Endothelial cell of umbilical vein (primary cell): ENCODE data around the gene ZNF791. TPM values are rescaled to one million over a fixed set of nuclear protein-coding genes. Genes with fewer than 3 reads are reported as not detected.
A peak's percentile ranks its signal among the peaks of the same experiment; 100 is the strongest.

Experiments
- BruUV-seq: library from RNA; stranded (reverse); fragments of 400-500 nt; replicated peaks from 2 replicates; lab custom pipeline; 2021; lab: Mats Ljungman, UMichigan
- CTCF ChIA-PET: fragments of 300-600, 350-600 bp; sonication (Branson Sonifier 250); formaldehyde crosslinking; loops from one replicate; lab custom pipeline; 2021; ENCODE audit warnings: antibody characterized with exemption, inconsistent platforms; lab: Charles Lee
- POLR2A ChIA-PET: fragments of 300-600, 350-600 bp; sonication (Branson Sonifier 250); formaldehyde crosslinking; loops from one replicate; lab custom pipeline; 2021; ENCODE audit warnings: antibody characterized with exemption, inconsistent platforms; lab: Charles Lee
- DNase-seq: peaks from one replicate; pipeline ENCODE4 v3.0.0-alpha.2; 2011; ENCODE audit warnings: low read depth, low spot score
- FAIRE-seq: peaks from 2 replicates; lab custom pipeline; 2011; peaks lifted over from hg19 to GRCh38; lab: Jason Lieb, UNC
- H2AFZ ChIP-seq: 2 replicates; pipeline ENCODE4 v1.6.0; 2012; ENCODE audit warnings: low read depth, low read length, control low read depth, inconsistent platforms
- H3K27ac ChIP-seq: 2 replicates; pipeline ENCODE4 v1.5.1; 2011; ENCODE audit warnings: low read depth, mild to moderate bottlenecking, control low read depth, low read length, moderate library complexity; ENCODE audit not compliant: insufficient read depth
- H3K27me3 ChIP-seq, 2 experiments: 2 replicates each; pipeline versions ENCODE4 v1.6.0 to v1.6.1; 2011; ENCODE audit warnings: low read length in 2 of 2, mixed read lengths in 1 of 2; ENCODE audit not compliant: control insufficient read depth in 2 of 2, insufficient read depth in 2 of 2
- H3K36me3 ChIP-seq, 2 experiments: 2 replicates in 1 of 2; 3 replicates in 1 of 2; pipeline ENCODE4 v1.5.1; 2011; ENCODE audit warnings: low read length in 2 of 2, mild to moderate bottlenecking in 1 of 2, moderate library complexity in 1 of 2; ENCODE audit not compliant: control insufficient read depth in 2 of 2, insufficient read depth in 2 of 2; ENCODE audit errors: extremely low read depth in 1 of 2
- H3K4me1 ChIP-seq: 3 replicates; pipeline ENCODE4 v1.5.1; 2011; ENCODE audit warnings: mild to moderate bottlenecking, low read length; ENCODE audit not compliant: control insufficient read depth, insufficient read depth; ENCODE audit errors: extremely low read depth
- H3K4me2 ChIP-seq: 2 replicates; pipeline ENCODE4 v1.6.1; 2011; ENCODE audit warnings: low read length, control low read depth, mixed read lengths; ENCODE audit not compliant: insufficient read depth
- H3K4me3 ChIP-seq, 3 experiments: fragments of 200-600 bp in 1 of 3; sonication (generic), shearing (Covaris generic) in 1 of 3; replicated peaks in 1 of 3; 2 replicates each; pipeline ENCODE4 v1.5.1; 2011 to 2016; ENCODE audit warnings: control low read depth in 3 of 3, low read length in 3 of 3, mild to moderate bottlenecking in 2 of 3, inconsistent platforms in 1 of 3, low read depth in 1 of 3, moderate library complexity in 1 of 3; ENCODE audit not compliant: insufficient read depth in 1 of 3
- H3K79me2 ChIP-seq: 2 replicates; pipeline ENCODE4 v1.6.0; 2012; ENCODE audit warnings: low read length, inconsistent platforms; ENCODE audit not compliant: control insufficient read depth, insufficient read depth
- H3K9ac ChIP-seq: replicated peaks from 2 replicates; pipeline ENCODE3; 2011; ENCODE audit warnings: low read length, control low read depth; ENCODE audit not compliant: insufficient read depth; ENCODE audit errors: extremely low read depth
- H3K9me1 ChIP-seq: replicated peaks from 3 replicates; pipeline ENCODE4 v1.6.0; 2011; ENCODE audit warnings: mild to moderate bottlenecking, low read length; ENCODE audit not compliant: control insufficient read depth, insufficient read depth; ENCODE audit errors: extremely low read depth
- H3K9me3 ChIP-seq: replicated peaks from 2 replicates; pipeline ENCODE4 v1.5.1; 2012; ENCODE audit warnings: low read length, inconsistent platforms; ENCODE audit not compliant: control insufficient read depth, insufficient read depth
- H4K20me1 ChIP-seq: replicated peaks from 2 replicates; pipeline ENCODE3; 2011; ENCODE audit warnings: mild to moderate bottlenecking, low read length; ENCODE audit not compliant: control insufficient read depth, insufficient read depth; ENCODE audit errors: extremely low read depth
- EZH2 ChIP-seq: IDR thresholded peaks from 2 replicates; pipeline ENCODE4 v1.6.1; 2012; ENCODE audit warnings: borderline replicate concordance, low read depth, mild to moderate bottlenecking, moderate library complexity, low read length, inconsistent platforms; ENCODE audit not compliant: severe bottlenecking
- FOS ChIP-seq: IDR thresholded peaks from 2 replicates; pipeline ENCODE4 v1.6.1; 2011; ENCODE audit warnings: mild to moderate bottlenecking, low read length, moderate library complexity, borderline replicate concordance; ENCODE audit not compliant: insufficient read depth
- GATA2 ChIP-seq: IDR thresholded peaks from 2 replicates; pipeline ENCODE4 v1.7.0; 2011; ENCODE audit warnings: low read depth, mild to moderate bottlenecking, moderate library complexity, mixed read lengths, low read length; ENCODE audit not compliant: insufficient read length, insufficient read depth
- JUN ChIP-seq: IDR thresholded peaks from 2 replicates; pipeline ENCODE4 v1.6.1; 2011; ENCODE audit warnings: borderline replicate concordance, low read depth; ENCODE audit not compliant: insufficient read length, insufficient read depth
- MYC ChIP-seq: IDR thresholded peaks from one replicate; pipeline ENCODE4 v1.6.1; 2011; ENCODE audit warnings: mild to moderate bottlenecking, low read depth, low read length
- POLR2A ChIP-seq: IDR thresholded peaks from 2 replicates; pipeline ENCODE4 v1.6.1; 2012; ENCODE audit warnings: low read depth, mild to moderate bottlenecking, control low read depth, low read length
- POLR2AphosphoS5 ChIP-seq: IDR thresholded peaks from 2 replicates; pipeline ENCODE4 v1.6.1; 2012; ENCODE audit warnings: low read depth, mild to moderate bottlenecking, control low read depth, low read length, moderate library complexity; ENCODE audit not compliant: insufficient read depth
- dilution Hi-C: fragments of 300-500 bp; cut with MboI; formaldehyde crosslinking; loops from one replicate; pipeline ENCODE4 v1.15.0; 2019; ENCODE audit warnings: low sequenced_read_pairs; ENCODE audit not compliant: extremely low pct_ligation_motif_present
- intact Hi-C: fragments of 100-400 bp; cut with micrococcal nuclease; formaldehyde crosslinking; loops from one replicate; pipeline ENCODE4 v1.10.0; 2022
- polyA plus RNA-seq, 4 experiments: library from polyadenylated mRNA; depleted of rRNA in 3 of 4; stranded (reverse) in 3 of 4; unstranded in 1 of 4; fragments of >200 nt; gene quantifications; 2 replicates each; pipeline versions ENCODE4 v1.2.1 to v1.2.3, GENCODE V29; 2011 to 2012; ENCODE audit warnings: missing spikeins in 1 of 4
- total RNA-seq: library from RNA; stranded (reverse); gene quantifications from 2 replicates; pipeline ENCODE4 v1.2.3, GENCODE V29; 2021
- TF ChIP-seq, protein P1 (sequence below), 2 donors: IDR thresholded peaks; 1 replicate in 1 of 2; 2 replicates in 1 of 2; pipeline ENCODE4 v1.5.1; 2011; ENCODE audit warnings: low read length in 2 of 2, mild to moderate bottlenecking in 2 of 2, moderate library complexity in 2 of 2, control low read depth in 1 of 2, inconsistent platforms in 1 of 2, low read depth in 1 of 2; ENCODE audit not compliant: insufficient read depth in 1 of 2; ENCODE audit errors: extremely low read depth in 1 of 2
- TF ChIP-seq, protein P2 (sequence below): IDR thresholded peaks from 2 replicates; pipeline ENCODE4 v1.6.1; 2011; ENCODE audit not compliant: insufficient read depth, insufficient read length

Gene ZNF791
- total and polyA plus RNA-seq, 2 donors (not counting 3 experiments of a cell fraction or from before 2014, with no cell fraction given): 8.3 to 21.8 TPM

DNA sequence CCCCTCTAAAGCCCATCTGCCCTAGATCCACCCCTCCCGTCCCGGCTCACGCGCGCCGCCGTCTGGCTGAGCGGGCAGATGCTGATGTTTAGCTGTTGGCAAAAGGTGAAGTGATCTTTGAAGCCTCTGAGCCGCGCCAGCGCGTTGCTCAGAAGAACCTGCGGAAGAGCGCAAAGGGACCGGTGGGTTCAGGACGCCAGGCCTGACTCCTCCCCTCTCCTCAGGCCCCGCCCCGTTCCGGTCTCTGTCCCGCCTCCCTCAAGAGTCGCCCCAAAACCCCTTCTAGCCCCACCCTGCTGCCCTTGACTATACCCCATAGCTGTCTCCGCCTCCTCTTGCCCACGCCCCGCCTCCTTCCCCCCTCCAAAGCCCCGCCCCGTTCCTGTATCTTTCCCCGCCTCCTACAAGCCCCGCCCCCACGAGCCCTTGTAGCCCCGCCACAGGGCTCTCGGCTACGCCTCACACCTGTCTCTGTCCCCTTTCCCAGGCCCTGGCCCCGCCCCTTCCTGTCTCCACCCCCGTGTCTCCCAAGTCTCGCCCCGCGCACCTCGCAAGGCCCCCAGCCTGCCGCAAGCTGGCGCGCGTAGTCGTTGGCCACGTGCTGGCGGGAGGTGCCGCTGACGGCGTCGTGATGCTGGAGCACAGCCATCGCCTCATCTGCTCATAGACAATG is 46.3 kb downstream of the ZNF791 start:
- Histone ChIP-seq H3K4me2 (no peak overlapping the region), H2AFZ (no peak overlapping the region), H3K9me1 (no peaks in the 10 kb centered on the region), H4K20me1 (no peaks in the 10 kb centered on the region), H3K27me3 (no peaks in the 10 kb centered on the region), H3K79me2 (no peaks in the 10 kb centered on the region), H3K27ac (no peak overlapping the region), H3K4me3 (no peak overlapping the region), H3K9ac (no peak overlapping the region), H3K9me3 (no peaks in the 10 kb centered on the region), H3K4me1 (no peaks in the 10 kb centered on the region), H3K36me3 (peaks cover 0 to 1% of the 10 kb centered on the region in 2 experiments)
- ChIA-PET POLR2A (interaction anchor here (0.5 kb wide), 1 partner anchor 22 kb away, joined by 4 read pairs; no protein-coding TSS in a partner anchor), CTCF (interaction anchor here (2.1 kb wide), 1 partner anchor 17 kb away, joined by 8 read pairs; no protein-coding TSS in a partner anchor)
- DNase-seq (no peak), FAIRE-seq (no peak)
- intact Hi-C loops (no loop called here), dilution Hi-C loops (no loop called here)
- no TSS peak for BruUV-seq
- TF ChIP-seq POLR2AphosphoS5: no peak
- TF ChIP-seq, protein P1, sequence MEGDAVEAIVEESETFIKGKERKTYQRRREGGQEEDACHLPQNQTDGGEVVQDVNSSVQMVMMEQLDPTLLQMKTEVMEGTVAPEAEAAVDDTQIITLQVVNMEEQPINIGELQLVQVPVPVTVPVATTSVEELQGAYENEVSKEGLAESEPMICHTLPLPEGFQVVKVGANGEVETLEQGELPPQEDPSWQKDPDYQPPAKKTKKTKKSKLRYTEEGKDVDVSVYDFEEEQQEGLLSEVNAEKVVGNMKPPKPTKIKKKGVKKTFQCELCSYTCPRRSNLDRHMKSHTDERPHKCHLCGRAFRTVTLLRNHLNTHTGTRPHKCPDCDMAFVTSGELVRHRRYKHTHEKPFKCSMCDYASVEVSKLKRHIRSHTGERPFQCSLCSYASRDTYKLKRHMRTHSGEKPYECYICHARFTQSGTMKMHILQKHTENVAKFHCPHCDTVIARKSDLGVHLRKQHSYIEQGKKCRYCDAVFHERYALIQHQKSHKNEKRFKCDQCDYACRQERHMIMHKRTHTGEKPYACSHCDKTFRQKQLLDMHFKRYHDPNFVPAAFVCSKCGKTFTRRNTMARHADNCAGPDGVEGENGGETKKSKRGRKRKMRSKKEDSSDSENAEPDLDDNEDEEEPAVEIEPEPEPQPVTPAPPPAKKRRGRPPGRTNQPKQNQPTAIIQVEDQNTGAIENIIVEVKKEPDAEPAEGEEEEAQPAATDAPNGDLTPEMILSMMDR (IDR thresholded peaks at IDR 0.05; ENCODE audit: extremely low read depth in 1 of 2, insufficient read depth in 1 of 2, low read depth in 1 of 2, low read length in 2 of 2): peak in 1 of 2 donors; percentile 4

DNA sequence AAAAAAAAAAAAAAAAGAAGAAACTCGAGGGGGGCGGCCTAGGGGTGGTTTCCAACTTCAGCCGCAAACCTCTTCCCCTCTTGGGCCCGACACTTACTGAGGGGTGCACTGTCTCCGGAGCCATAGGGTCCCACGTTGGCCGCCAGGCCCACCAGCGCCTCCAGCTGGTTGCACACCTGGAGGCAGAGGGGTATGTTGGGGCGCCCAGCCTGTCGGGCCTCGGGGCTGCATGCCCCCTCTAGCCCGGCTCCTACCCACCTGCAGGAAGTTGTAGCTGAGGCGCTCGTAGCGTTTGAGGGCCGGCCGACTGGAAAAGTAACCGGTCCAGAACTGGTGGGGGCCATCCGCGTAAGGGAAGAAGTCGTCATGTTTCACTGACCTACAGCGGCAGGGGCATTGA is 47.2 kb downstream of the ZNF791 start:
- DNase-seq (no peak), FAIRE-seq (no peak)
- BruUV-seq: no TSS peak
- no peak overlapping the region for H3K4me2 ChIP-seq
- POLR2A ChIA-PET: no interaction called here
- H3K79me2 ChIP-seq: no peaks in the 10 kb centered on the region
- H3K4me3 ChIP-seq: no peak overlapping the region
- CTCF ChIA-PET: interaction anchor here (2.1 kb wide), 1 partner anchor 18 kb away, joined by 8 read pairs; no protein-coding TSS in a partner anchor
- no peaks in the 10 kb centered on the region for H3K27me3 ChIP-seq
- H3K9me3 ChIP-seq: no peaks in the 10 kb centered on the region
- dilution Hi-C loops (no loop called here), intact Hi-C loops (no loop called here)
- TF ChIP-seq, protein P2, sequence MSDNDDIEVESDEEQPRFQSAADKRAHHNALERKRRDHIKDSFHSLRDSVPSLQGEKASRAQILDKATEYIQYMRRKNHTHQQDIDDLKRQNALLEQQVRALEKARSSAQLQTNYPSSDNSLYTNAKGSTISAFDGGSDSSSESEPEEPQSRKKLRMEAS: no peak
- TF ChIP-seq POLR2A: no peak
- no peak for TF ChIP-seq MYC
- TF ChIP-seq POLR2AphosphoS5: no peak
- TF ChIP-seq JUN: no peak
- TF ChIP-seq EZH2: no peak
- no peak for TF ChIP-seq FOS
- TF ChIP-seq GATA2: no peak
- TF ChIP-seq, protein P1 (IDR thresholded peaks at IDR 0.05; ENCODE audit: extremely low read depth in 1 of 2, insufficient read depth in 1 of 2, low read depth in 1 of 2, low read length in 2 of 2): no peak
- H3K36me3 ChIP-seq: peaks cover 0 to 1% of the 10 kb centered on the region in 2 experiments
- H3K4me1 ChIP-seq: no peaks in the 10 kb centered on the region
- no peak overlapping the region for H3K27ac ChIP-seq
- no peak overlapping the region for H3K9ac ChIP-seq
- no peaks in the 10 kb centered on the region for H3K9me1 ChIP-seq
- H4K20me1 ChIP-seq: no peaks in the 10 kb centered on the region
- H2AFZ ChIP-seq: no peak overlapping the region
